KBM-7 (cell line): Measurements from ENCODE around the gene SGCD.

ENCODE experiments used
- DNase-seq: peaks from one replicate; pipeline ENCODE4 v3.0.0-alpha.2; 2015
- in situ Hi-C: fragments of 300-500 bp; cut with MboI; formaldehyde crosslinking; loops from 2 replicates; pipeline ENCODE4 v1.14.3; 2020; ENCODE audit warnings: low sequenced_read_pairs, low pct_unique_long_range_greater_than_20kb, mixed read lengths

SGCD gene

GRCh38 chr5:156698323-156698722 is 371.4 kb downstream of the SGCD start:
- in situ Hi-C loops: no loop called here
- DNase-seq: no peak

DNA sequence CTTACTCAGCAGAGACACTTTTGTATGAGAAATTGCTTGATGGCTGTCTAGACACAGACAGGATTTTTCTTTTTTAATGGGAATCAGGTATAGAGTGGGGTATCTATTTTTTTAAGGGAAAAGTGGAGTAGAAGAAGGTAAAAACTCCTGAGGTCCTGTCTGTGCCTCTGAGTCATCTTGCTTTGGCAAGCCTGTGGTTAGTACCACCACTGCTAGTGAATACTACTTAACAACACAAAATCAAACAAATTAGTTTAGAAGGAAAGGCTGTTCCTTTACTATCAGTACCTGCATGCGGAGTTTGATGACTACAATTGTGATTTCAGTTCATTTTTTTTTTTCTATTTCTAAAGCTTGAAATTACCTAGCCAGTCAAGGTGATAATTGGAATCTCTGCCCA is 372.2 kb downstream of the SGCD start:
- DNase-seq: no peak
- in situ Hi-C loops: no loop called here

- no peak for DNase-seq
- in situ Hi-C loops: no loop called here
Observed at GRCh38 chr5:156704139-156704538, 377.2 kb downstream of the SGCD start.

DNA sequence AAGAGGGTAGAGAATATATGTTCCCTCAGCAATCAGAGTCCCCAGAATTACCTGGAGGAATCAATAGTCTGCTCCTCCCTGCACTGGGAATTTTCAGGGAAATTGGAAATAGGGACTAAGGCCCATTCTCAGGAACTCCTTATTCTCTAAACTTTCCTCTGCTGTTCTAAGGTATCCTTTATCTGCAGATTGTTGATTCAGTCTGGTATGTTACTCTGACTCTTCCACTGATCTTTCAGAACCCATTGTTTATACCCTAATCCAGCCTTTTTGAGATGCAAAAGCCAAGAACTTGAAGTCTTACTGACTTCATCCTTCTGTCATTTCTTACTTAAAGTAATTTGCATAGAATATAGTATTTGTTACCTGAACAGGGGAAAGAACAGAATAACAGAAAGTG is 379.7 kb downstream of the SGCD start:
- DNase-seq: no peak
- in situ Hi-C loops: no loop called here

DNA sequence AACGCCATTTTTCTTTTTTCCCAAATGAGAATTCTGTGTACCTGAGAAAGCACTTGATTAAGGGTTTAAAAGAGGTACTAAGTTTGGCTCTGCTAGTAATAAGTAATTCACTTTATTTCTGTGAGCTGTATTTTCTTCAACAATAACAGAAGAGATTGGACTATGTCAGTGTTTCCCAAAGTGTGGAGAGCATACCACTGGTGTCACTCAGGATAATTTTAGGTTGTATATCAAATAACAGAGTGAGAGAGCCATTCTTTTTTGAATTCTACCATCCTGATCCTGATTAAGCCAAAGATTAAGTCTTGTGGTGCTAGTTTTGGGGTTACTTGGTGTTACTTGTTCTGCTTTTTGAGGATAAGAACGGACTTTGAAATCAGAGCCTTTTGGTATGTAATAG is 380.8 kb downstream of the SGCD start:
- DNase-seq: no peak
- in situ Hi-C loops: no loop called here

GRCh38 chr5:156715287-156715686 is 388.3 kb downstream of the SGCD start:
- in situ Hi-C loops: no loop called here
- no peak for DNase-seq

DNA sequence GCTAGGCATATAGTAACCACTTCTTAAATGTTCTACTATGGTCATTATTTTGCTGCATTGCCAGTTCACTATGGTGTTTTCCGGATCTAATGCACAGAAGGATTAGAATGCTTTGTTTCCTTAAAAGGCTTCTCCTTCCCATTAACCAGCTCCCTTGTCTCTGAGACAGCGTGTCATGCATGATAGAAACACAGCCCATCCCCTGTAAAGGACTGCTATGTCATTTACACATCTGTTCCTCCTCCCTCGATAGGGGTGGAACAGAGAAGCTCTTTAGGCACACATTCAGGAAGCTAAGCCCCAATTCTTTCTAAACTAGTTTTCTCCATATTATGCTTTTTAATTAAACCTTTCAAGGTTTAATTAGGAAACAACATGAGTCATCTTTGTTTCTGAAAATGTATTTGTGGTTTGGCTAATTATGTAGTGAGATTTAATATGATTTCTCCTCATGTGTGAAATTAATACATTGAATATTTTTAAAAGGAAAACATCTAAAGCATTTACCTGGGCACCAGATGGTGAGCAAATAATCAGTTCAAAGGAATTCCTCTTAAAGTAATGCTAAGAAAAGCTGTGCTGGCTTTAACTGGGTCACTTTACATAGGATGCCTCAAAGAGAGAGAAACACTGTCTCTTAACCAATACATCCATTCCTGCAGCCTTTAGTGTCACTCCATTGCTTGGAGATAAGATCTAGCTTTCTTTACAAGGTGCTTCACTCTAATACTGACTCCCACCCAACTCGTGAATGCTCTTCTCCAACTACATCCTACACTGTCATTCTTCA is 389.8 kb downstream of the SGCD start:
- DNase-seq: no peak
- in situ Hi-C loops: no loop called here

- in situ Hi-C loops: no loop called here
- no peak for DNase-seq
Observed at GRCh38 chr5:156718985-156719384, 392.0 kb downstream of the SGCD start.

- in situ Hi-C loops: no loop called here
- no peak for DNase-seq
Observed at GRCh38 chr5:156722358-156722757, 395.4 kb downstream of the SGCD start.

DNA sequence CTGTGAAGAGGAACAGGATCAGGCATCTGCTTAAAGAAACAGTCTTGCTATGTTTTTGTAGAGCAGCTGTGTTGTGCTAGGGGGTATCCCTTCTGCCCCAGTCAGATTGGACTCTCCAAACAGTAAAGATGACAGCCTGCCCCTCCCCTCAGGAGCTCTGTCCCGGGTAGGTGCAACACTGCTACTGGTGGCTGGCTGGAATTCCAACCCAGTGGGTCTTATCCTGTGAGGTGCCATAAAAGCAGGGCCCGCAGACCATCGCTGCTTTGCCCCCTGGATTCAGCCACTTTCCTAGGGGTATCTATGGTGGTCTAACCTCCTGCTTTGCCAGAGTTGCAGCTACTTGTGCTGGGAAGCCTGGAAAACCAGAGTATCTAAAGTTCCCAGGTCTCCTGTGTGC is 408.5 kb downstream of the SGCD start:
- in situ Hi-C loops: no loop called here
- no peak for DNase-seq

GRCh38 chr5:156741516-156741915 is 414.6 kb downstream of the SGCD start:
- in situ Hi-C loops: no loop called here
- DNase-seq: no peak

DNA sequence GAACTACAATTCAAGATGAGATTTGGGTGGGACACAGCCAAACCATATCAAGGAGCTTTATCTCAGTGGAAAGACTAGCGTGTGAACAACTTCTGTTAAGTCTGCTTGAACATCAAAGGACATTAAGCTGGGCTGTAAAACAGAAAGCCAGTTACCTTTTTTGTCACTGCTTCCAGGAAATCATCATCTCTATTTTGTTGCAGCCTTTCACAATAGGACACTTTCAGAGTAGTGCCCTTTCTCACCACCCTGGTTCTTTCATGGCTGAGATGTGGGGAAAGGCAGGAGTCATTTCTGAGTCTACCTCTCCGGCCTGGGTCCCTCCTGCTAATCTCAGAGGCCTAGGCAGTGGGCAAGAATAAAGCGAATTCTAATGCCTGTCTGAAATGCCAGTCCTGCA is 426.9 kb downstream of the SGCD start:
- DNase-seq: no peak
- in situ Hi-C loops: no loop called here

DNA sequence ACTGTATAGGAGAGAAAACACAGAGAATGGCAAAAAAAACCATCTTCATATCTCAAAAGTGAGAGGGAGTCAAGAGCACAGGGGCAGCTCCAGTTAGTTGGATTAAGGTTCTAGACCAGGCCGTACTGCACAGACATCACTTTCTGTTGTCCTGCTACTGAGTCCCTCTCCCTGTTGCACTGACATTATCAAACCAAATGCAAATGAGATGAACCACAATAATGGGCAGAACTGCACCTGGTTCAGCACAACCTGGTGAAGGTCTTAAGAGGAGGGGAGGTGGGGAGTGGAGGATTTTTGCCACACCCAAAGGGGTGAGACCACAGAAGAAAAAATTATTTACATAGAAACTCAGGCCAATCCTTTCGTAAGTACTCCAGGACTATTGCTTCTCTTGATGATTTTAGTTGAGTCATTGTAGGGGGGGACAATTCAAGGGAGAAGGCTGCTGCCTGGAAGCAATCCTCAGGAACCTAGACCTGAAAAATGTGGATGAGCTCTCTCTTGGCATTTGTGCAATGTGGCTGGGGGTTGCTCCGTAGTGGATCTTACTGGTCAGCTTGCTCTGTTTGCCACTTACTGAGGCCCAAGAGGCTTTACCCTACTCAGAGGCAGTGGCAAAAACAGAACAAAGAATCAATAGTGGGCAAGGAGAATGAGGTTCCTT is 428.6 kb downstream of the SGCD start:
- no peak for DNase-seq
- in situ Hi-C loops: no loop called here

DNA sequence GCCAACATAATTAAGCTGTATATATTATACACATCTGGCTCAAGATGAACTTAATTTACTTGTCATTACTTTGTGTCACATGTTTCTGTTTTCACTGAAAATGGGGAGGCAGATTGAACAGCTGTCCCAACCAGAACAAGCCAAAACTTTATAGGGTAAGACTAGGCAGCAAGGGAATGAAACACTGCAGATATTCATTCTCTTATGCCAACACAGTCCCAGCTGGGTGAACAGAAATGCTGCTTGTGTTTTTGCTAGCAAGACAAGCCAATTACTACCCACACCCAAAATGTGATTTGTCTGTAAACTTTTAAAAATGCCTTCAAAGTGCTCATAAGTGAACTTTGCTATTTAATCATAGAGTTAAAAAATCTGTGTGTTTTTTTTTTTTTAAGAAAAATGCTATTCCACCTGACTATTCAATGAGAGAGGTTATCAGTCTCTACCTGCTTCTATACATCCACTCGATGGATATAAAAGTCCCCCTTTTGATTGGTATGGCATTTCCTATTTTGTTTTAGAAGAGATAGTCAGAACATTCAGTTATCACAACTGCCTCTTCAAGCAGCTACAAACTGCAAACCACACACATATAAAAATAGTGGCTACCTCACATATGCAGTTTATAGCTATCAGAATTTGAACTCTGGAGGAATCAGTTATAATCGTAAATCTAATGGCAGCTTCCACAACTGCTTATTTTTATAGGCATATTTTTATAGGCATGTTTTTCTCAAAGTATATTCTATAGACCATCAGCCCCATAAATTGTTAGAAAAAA is 431.2 kb downstream of the SGCD start:
- no peak for DNase-seq
- in situ Hi-C loops: no loop called here

GRCh38 chr5:156759156-156759555 is 432.2 kb downstream of the SGCD start:
- in situ Hi-C loops: no loop called here
- DNase-seq: no peak

GRCh38 chr5:156762771-156763170 is 435.8 kb downstream of the SGCD start:
- in situ Hi-C loops: no loop called here
- DNase-seq: no peak

- in situ Hi-C loops: no loop called here
- DNase-seq: no peak
Observed at GRCh38 chr5:156764176-156764971, 437.4 kb downstream of the SGCD start.

- in situ Hi-C loops: no loop called here
- no peak for DNase-seq
Observed at GRCh38 chr5:156774273-156774672, 447.3 kb downstream of the SGCD start.

GRCh38 chr5:156778139-156778706 is 451.3 kb downstream of the SGCD start:
- in situ Hi-C loops: no loop called here
- DNase-seq: no peak
